ENCODE data around the gene SNAP47.

The SNAP47 gene

DNA sequence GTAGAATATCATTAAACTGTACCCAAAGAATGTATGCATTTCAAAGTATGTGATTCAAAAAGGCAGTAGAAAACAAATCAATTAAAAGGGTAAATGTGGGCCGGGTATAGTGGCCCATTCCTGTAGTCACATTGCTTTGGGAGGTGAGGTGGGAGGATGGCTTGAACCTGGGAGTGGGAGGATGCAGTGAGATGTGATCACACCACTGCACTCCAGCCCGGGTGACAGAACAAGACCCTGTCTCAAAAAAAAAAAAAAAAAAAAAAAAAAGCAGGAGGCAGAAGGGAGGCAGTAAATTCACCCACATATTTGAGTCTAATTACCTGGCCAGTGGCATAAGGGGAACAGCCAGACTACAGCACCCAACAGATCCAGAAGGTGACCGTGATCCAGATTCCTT is 62.4 kb downstream of the SNAP47 start:
- no peak for DNase-seq (ENCODE audit: low read depth)

DNA sequence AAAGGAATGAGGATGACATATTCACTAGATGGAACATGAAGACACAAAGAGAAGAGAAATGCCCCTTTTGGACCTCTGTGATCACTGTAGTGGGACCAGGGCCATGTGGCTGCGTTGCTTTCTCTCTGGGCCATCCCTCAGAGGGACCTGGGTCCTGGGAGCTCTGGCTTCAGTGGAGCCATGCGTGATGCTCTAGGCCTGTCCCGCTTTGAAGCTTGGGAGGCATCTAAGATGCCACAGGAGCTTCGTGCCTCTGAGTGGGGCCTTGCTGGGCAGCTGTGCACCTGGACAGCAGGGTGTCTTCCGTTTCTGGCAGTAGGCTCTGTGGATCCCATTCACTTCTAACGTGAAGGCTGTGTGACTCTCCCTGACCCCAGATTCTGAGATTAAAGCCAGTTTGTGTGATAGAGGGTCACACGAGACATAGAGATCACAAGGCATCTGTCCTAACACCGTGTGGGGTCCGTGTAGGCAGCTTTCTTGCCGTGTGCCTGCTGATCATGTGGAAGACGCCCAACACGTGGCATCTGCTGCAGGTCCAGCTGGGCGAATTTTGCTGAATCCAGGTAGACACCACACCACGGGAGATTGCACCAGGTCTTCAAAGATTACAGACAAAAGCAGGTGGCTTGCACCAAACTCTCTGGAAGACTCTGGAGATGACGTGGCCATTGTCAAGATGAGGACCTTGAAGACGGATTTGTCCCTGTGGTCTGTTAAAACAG is 63.0 kb downstream of the SNAP47 start:
- DNase-seq (ENCODE audit: low read depth) = no peak

- DNase-seq (ENCODE audit: low read depth) = no peak
Observed at GRCh38 chr1:227799756-227800155, 64.5 kb downstream of the SNAP47 start.

DNA sequence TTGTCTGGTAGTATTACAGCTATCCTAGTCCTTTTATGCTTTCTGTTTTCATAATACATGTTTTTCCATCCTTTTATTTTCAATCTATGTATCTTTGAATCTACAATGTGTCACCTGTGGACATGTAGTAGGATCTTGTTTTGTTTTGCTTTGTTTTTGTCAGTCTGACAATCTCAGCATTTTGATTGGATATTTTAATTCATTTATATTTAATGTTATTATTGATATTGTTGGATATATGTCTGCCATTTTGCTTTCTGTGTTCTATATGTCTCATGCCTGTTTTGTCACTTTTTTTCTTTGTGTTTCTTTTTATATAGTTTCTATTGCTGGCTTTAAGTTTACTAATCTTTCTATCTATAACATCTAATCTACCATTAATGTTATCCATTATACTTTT is 68.7 kb downstream of the SNAP47 start:
- DNase-seq (ENCODE audit: low read depth) = no peak

DNA sequence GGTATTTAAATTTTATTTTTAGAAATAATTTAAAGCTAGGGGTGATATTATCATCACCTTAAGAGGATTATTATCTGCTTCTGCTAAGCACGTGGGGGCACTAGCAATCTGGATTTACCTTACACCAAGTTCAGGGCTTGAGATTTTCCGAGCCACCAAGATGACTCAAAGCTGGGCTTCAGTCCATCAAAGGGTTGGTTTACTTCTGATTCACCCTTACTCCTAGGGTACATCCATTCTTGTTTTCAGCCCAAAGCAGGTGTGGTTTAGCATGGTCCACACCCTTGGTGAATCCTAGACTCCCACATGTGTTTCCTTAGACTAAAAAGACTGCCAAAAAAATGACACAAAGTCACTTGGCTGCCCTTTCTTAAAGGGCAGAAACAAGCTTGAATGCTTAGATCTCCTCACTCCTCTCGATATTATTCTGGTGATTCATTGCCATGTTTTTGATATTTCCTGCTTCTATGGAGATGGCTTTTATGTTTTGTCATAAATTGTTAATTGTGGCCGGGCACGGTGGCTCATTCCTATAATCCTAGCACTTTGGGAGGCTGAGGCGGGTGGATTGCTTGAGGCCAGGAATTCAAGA is 70.5 kb downstream of the SNAP47 start:
- peak; percentile 88 for DNase-seq (ENCODE audit: low read depth)

GRCh38 chr1:227808566-227808965 is 73.3 kb downstream of the SNAP47 start:
- no peak for DNase-seq (ENCODE audit: low read depth)

- DNase-seq (ENCODE audit: low read depth) = no peak
Observed at GRCh38 chr1:227809026-227809425, 73.8 kb downstream of the SNAP47 start.

- no peak for DNase-seq (ENCODE audit: low read depth)
Observed at GRCh38 chr1:227813962-227814361, 78.7 kb downstream of the SNAP47 start.

GRCh38 chr1:227815468-227816409 is 80.5 kb downstream of the SNAP47 start, which contains the start of gene PRSS38:
Gene PRSS38 (plus strand): TSS chr1:227815675. CDS start chr1:227815717, 42 bp downstream.
- DNase-seq (ENCODE audit: low read depth) = no peak

DNA sequence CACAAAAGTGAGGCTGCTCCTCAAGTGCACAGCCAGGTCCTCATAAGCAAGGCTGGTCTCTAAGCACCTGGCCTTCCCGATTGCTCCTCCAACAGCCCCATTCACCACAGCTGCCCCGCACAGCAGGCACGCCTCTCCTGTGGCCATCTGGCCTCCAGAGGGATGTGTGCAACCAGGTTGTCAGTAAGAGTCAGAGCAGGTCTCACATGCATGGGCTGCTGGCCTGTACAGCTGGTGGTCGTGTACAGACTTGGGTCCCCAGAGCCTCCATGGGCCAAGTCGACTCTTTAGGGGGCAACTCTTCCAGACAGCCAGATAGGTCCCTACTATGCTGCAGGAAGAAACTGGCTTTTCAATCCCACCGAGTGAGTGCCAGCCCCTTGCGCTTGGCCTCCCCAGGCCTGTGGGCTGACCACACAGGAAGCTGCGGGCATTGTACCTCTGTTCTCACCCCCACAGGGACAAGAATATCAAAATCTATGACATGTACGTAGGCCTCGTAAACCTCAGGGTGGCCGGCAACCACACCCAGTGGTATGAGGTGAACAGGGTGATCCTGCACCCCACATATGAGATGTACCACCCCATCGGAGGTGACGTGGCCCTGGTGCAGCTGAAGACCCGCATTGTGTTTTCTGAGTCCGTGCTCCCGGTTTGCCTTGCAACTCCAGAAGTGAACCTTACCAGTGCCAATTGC is 81.7 kb downstream of the SNAP47 start:
- no peak for DNase-seq (ENCODE audit: low read depth)

DNA sequence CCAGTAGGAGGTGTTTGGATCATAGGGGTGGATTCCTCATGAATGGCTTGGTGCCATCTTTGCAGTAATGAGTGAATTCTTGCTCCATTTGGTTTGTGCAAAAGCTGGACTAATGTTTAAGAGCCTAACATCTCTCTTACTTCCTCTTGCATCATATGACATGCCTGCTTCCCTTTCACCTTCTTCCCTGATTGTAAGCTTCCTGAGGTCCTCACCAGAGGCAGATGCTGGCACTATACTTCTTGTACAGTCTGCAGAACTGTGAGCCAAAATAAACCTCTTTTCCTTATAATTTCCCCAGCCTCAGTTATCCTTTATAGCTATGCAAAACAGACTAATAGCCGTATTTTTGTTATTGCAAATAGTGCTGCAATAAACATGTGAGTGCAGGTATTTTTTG is 88.3 kb downstream of the SNAP47 start:
- DNase-seq (ENCODE audit: low read depth) = no peak

DNA sequence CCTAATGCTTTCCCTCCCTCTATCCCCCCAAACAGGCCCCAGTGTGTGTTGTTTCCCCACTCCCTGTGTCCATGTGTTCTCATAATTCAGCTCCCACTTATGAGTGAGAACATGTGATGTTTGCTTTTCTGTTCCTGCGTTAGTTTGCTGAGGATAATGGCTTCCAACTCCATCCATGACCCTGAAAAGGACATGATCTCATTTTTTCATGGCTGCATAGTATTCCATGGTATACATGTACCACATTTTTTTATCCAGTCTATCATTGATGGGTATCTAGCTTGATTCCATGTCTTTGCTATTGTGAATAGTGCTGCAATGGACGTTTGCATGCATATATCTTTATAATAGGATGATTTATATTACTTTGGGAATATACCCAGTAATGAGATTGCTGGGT is 89.0 kb downstream of the SNAP47 start:
- DNase-seq (ENCODE audit: low read depth) = no peak

GRCh38 chr1:227828786-227829185 is 93.6 kb downstream of the SNAP47 start:
- no peak for DNase-seq (ENCODE audit: low read depth)
